GM18502 (cell line): ENCODE results near the gene STARD5.

Source experiments
- ATAC-seq: cut with Tn5 transposase; IDR thresholded peaks from one replicate; pipeline ENCODE4 v1.9.1; 2021; ENCODE audit warnings: mild to moderate bottlenecking; ENCODE audit not compliant: unreplicated experiment, poor library complexity

The STARD5 gene

GRCh38 chr15:81279621-81280485, 44.1 kb downstream of the STARD5 start:
- no peak for ATAC-seq

- no peak for ATAC-seq
Observed at GRCh38 chr15:81278306-81279029, 45.5 kb downstream of the STARD5 start.

- no peak for ATAC-seq
Observed at GRCh38 chr15:81277851-81278250, 46.1 kb downstream of the STARD5 start.

GRCh38 chr15:81276967-81277366, 47.0 kb downstream of the STARD5 start:
- ATAC-seq = no peak

- no peak for ATAC-seq
Observed at GRCh38 chr15:81275711-81276392, 48.1 kb downstream of the STARD5 start.

GRCh38 chr15:81274931-81275707, 48.8 kb downstream of the STARD5 start:
- ATAC-seq = peak; percentile 82

- no peak for ATAC-seq
Observed at GRCh38 chr15:81274255-81274654, 49.7 kb downstream of the STARD5 start.

- no peak for ATAC-seq
Observed at GRCh38 chr15:81273855-81274254, 50.1 kb downstream of the STARD5 start.

- ATAC-seq = no peak
Observed at GRCh38 chr15:81273200-81273599, 50.7 kb downstream of the STARD5 start.

- ATAC-seq = no peak
Observed at GRCh38 chr15:81271761-81272644, 51.9 kb downstream of the STARD5 start.

GRCh38 chr15:81270781-81271491, 53.0 kb downstream of the STARD5 start:
- ATAC-seq = no peak

GRCh38 chr15:81270188-81270587, 53.8 kb downstream of the STARD5 start:
- no peak for ATAC-seq

- ATAC-seq = no peak
Observed at GRCh38 chr15:81268881-81269601, 54.9 kb downstream of the STARD5 start.

GRCh38 chr15:81268340-81268739, 55.6 kb downstream of the STARD5 start:
- ATAC-seq = no peak

- peak; percentile 82 for ATAC-seq
Observed at GRCh38 chr15:81265944-81266775, 57.8 kb downstream of the STARD5 start.

GRCh38 chr15:81265256-81265943, 58.5 kb downstream of the STARD5 start:
- ATAC-seq = peak; percentile 8
